ENCODE measurements around the gene DGLUCY.
"Not testable (repeated sequence)": the region's sequence is repeated elsewhere in the genome, so short reads cannot be mapped to it uniquely, and the experiment has no call there.

DGLUCY gene

DNA sequence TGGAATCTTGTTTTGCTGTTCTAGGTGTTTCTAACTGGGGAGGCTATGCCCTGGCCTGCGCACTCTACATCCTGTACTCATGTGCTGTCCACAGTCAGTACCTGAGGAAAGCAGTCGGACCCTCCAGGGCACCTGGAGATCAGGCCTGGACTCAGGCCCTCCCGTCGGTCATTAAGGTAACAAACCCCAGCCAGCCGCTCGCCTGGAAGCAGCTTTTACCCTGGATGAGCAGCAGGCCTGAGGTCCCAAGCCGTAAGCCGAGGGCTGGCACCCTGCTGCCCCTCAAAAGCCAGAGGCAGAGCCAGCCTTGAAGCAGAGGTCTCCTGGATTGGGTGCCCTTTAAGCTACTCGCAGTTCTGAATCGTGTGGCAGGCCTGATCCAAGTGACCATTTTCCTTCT lies 101.5 kb downstream of the DGLUCY start:
- no peak overlapping the region for H3K27ac Mint-ChIP-seq (ENCODE audit: low read depth)
- no peaks in the 10 kb centered on the region for H3K27me3 Mint-ChIP-seq
- ATAC-seq (replicated peaks; ENCODE audit: extremely low read depth, poor library complexity, severe bottlenecking) (no peak), DNase-seq (ENCODE audit: low spot score in 2 of 2) (no peak)
- peaks cover 34% of the 10 kb centered on the region for H3K36me3 Mint-ChIP-seq (ENCODE audit: insufficient read depth)
- no peaks in the 10 kb centered on the region for H3K9me3 Mint-ChIP-seq
- H3K4me1 Mint-ChIP-seq: no peaks in the 10 kb centered on the region
- no peak overlapping the region for H3K4me3 Mint-ChIP-seq

DNA sequence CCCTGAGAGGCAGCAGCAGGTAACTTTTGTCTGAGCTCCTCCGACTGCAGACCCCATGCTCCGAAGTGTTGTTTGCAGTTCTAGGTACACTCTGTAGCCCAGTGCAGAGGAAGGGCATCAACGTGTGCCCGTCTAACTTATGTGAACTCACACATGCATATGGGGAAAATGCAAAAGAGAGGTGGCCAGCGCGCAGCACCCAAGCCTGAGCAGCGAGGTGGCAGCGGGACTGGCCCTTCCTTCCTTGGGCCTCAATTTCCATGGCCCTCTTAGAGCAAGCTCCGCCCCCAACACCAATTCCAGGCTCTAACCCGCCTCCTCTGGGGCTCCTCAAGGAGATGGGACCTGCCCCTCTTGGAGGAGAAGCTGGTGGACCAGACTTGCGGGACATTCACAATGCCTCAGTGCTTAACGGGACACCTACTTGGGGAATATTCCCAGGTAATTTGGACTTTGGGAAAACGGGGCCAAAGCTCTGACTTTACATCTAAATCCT lies 102.9 kb downstream of the DGLUCY start:
- Mint-ChIP-seq H3K9me3 (no peaks in the 10 kb centered on the region), H3K4me1 (peaks cover 8% of the 10 kb centered on the region), H3K4me3 (no peak overlapping the region), H3K36me3 (ENCODE audit: insufficient read depth) (peaks cover 29% of the 10 kb centered on the region), H3K27me3 (no peaks in the 10 kb centered on the region), H3K27ac (ENCODE audit: low read depth) (no peak overlapping the region)
- DNase-seq (ENCODE audit: low spot score in 2 of 2) (no peak), ATAC-seq (replicated peaks; ENCODE audit: extremely low read depth, poor library complexity, severe bottlenecking) (no peak)

DNA sequence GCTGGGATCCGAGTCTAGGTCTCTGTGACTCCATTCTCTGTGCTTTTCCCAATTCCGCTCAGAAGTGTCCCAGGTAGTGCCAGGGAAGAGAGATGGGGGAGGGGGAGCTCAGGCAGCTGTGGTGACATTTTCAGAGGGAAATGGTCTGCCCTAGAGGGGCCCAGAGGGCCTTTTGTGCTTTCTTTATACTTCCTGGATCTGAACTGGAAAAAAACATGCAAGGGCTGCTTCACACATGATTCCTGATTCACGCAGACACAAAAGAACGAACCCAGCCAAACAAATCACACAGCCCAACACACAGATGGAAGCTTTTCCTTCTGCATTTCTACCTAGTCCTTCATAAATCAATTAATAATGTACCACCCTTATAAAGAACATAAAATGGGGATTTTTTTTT lies 104.1 kb downstream of the DGLUCY start:
- peaks cover 25% of the 10 kb centered on the region for H3K36me3 Mint-ChIP-seq (ENCODE audit: insufficient read depth)
- peaks cover 18% of the 10 kb centered on the region for H3K4me1 Mint-ChIP-seq
- DNase-seq (ENCODE audit: low spot score in 2 of 2): no peak
- no peak for ATAC-seq (replicated peaks; ENCODE audit: extremely low read depth, poor library complexity, severe bottlenecking)
- no peak overlapping the region for H3K4me3 Mint-ChIP-seq
- no peaks in the 10 kb centered on the region for H3K27me3 Mint-ChIP-seq
- H3K27ac Mint-ChIP-seq (ENCODE audit: low read depth): no peak overlapping the region
- H3K9me3 Mint-ChIP-seq: no peaks in the 10 kb centered on the region

DNA sequence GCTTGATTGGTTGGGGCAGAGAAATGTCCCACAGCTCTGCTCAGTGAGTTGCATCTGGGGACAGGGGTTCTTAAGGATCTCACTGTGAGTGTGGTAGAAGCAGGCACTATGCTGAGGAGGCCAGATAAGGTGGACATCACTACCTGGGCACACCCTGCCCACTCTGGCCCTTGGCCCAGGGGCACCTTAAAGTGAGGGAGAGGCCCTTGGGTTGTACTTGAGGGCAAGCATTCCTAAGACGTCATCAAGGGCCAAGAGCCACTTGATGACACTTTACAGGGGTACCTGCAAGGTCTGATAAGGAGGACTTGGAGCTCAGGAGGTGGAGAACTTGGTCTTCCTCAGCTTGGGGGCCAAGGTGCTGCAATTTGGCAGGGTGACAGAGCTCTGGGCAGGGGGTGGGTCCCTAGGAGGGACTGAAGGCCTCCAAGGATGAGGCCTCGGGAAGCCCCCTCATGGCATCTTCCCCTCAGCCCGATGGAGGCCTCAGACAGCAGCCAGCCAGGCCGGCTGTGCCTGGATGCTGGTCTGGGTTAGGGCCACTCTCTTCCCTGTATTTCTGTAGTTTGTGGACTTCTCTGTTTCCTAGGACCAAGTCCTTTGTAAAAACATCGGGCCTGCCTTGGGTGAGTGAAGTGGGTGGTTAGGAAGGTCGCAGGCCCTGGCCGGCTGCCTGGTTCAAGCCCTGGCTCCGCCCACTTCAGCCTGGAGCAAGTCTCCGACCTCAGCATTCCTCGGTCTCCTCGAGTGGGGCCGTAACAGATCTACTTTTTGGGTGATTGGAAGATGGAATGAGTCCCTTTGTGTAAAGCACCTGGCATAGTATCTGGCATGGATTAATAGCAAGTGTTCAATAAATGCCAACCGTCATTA lies 105.9 kb downstream of the DGLUCY start:
- no peak for DNase-seq (ENCODE audit: low spot score in 2 of 2)
- Mint-ChIP-seq H3K27ac (ENCODE audit: low read depth) (no peak overlapping the region), H3K36me3 (ENCODE audit: insufficient read depth) (peaks cover 19% of the 10 kb centered on the region), H3K27me3 (no peaks in the 10 kb centered on the region), H3K9me3 (no peaks in the 10 kb centered on the region), H3K4me3 (no peak overlapping the region), H3K4me1 (peaks cover 31% of the 10 kb centered on the region)
- ATAC-seq (replicated peaks; ENCODE audit: extremely low read depth, poor library complexity, severe bottlenecking): no peak

DNA sequence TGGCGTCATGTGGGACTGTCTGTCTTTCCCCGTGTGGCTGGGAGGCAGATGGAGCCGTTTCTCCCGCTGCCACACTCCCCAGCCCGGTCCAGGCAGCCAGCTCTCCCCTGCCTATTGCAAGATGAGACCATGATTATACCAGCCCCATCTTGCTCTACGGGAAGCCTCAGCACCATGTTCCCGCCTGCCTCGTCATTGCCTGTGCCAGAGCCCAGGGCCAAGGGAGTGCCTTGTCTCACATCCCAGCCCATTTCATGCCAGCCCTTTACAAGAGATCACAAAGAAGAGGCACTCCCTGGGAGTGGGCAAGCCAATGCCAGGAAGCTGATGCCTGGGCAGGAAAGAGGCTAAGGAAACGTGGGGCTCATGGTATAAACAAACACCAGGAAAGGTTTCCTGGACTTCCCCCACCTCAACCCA lies 106.7 kb downstream of the DGLUCY start:
- peaks cover 20% of the 10 kb centered on the region for H3K36me3 Mint-ChIP-seq (ENCODE audit: insufficient read depth)
- no peak overlapping the region for H3K4me3 Mint-ChIP-seq
- H3K4me1 Mint-ChIP-seq: peaks cover 37% of the 10 kb centered on the region
- ATAC-seq (replicated peaks; ENCODE audit: extremely low read depth, poor library complexity, severe bottlenecking) (no peak), DNase-seq (ENCODE audit: low spot score in 2 of 2) (no peak)
- no peaks in the 10 kb centered on the region for H3K27me3 Mint-ChIP-seq
- H3K9me3 Mint-ChIP-seq: no peaks in the 10 kb centered on the region
- peak overlapping the region; percentile 5 for H3K27ac Mint-ChIP-seq (ENCODE audit: low read depth)

DNA sequence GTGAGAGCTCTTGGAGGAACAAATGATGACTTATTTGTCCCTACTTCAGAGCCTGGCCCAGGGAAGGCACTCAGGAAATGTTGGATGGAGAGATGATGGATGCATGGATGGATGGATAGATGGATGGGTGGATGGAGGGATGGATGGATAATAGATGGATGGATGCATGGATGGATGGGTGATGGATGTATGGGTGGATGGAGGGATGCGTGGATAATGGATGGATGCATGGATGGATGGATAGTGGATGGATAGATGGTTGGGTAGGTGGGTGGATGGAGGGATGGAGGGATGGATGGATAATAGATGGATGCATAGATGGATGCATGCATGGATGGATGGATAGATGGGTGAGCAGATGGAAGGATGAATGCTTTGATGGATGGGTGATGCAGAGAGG lies 107.4 kb downstream of the DGLUCY start:
- Mint-ChIP-seq H3K9me3 (no peaks in the 10 kb centered on the region), H3K36me3 (ENCODE audit: insufficient read depth) (peaks cover 14% of the 10 kb centered on the region), H3K4me1 (peaks cover 44% of the 10 kb centered on the region), H3K4me3 (no peak overlapping the region), H3K27me3 (no peaks in the 10 kb centered on the region), H3K27ac (ENCODE audit: low read depth) (peak overlapping the region; percentile 5)
- DNase-seq (ENCODE audit: low spot score in 2 of 2) (no peak), ATAC-seq (replicated peaks; ENCODE audit: extremely low read depth, poor library complexity, severe bottlenecking) (no peak)

DNA sequence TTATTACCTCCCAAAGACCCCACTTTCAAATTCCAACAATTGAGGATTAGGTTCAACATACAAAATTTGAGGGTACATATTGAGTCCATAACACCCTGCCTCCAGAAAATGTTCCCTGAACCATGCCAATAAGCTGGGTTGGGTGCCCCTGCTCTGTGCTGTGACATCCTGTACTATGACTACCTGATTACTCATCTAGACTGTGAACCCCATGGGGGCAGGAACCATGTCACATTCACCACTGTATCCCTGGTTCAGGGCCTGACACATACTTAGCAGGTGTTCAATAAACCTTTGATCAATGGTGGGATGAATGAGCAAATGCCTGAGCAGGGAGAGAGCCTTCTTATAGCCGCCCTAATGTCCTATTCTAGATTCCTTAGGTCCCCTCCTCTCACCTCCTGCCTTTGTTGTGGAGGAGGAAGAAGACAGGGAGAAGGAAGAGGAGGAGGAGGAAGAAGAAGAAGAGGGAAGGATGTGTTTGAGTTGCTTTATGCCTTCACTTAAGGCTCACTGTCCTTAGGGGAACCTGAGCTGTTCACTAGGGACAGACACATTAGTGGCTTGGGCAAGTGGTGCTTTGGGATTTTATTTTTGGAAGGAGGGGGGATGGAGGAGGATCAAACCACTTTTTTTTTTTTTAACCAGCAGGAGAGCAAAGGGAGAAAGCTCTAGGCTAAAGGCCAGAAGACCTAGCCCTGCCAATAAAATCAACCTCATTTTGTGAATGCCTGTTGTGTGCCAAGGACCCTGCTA lies 109.3 kb downstream of the DGLUCY start:
- no peaks in the 10 kb centered on the region for H3K9me3 Mint-ChIP-seq
- no peak overlapping the region for H3K4me3 Mint-ChIP-seq
- no peaks in the 10 kb centered on the region for H3K27me3 Mint-ChIP-seq
- H3K36me3 Mint-ChIP-seq (ENCODE audit: insufficient read depth): peaks cover 16% of the 10 kb centered on the region
- DNase-seq (ENCODE audit: low spot score in 2 of 2): no peak
- peak overlapping the region; percentile 30 for H3K27ac Mint-ChIP-seq (ENCODE audit: low read depth)
- ATAC-seq (replicated peaks; ENCODE audit: extremely low read depth, poor library complexity, severe bottlenecking): no peak
- H3K4me1 Mint-ChIP-seq: peaks cover 63% of the 10 kb centered on the region

DNA sequence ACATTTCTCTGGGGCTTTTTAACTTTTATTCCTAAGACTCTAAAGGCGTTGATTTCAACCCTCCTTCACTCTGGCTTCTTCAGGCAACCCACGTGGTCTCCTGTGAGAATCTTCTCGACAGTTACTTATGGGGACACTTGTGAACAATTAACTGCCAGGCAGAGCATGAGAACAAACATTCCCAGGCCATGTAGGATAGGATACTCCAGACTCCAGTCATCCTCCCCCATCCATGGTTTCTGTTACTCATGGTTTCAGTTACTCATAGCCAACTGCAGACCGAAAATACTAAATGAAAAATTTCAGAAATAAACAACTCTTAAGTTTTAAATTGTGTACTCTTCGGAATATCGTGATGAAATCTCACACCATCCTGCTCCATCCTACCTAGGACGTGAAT lies 111.2 kb downstream of the DGLUCY start:
- DNase-seq (ENCODE audit: low spot score in 2 of 2) (no peak), ATAC-seq (replicated peaks; ENCODE audit: extremely low read depth, poor library complexity, severe bottlenecking) (no peak)
- Mint-ChIP-seq H3K9me3 (no peaks in the 10 kb centered on the region), H3K4me1 (peaks cover 81% of the 10 kb centered on the region), H3K27ac (ENCODE audit: low read depth) (peak overlapping the region; percentile 98), H3K36me3 (ENCODE audit: insufficient read depth) (peaks cover 27% of the 10 kb centered on the region), H3K27me3 (no peaks in the 10 kb centered on the region), H3K4me3 (peak overlapping the region; percentile 68)

DNA sequence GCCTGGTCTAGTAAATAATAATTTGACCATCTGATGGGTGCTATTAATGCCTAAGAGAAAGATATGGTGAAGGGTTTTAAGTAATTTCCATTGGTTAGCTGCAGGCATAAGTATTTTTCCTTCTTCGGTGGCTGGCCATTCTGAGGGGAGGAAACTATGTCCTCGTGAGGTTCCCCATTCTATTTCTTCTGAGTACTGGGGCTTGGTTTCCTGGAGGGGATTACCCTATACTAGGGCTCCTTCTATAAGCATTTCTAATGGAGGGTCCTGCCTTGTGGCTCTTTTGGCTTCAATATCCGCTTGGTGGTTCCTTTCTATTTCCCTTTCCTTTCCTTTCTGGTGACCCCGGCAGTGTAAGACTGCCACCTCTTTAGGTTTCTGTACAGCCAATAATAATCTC lies 112.5 kb downstream of the DGLUCY start:
- not testable (repeated sequence) for H3K27me3 Mint-ChIP-seq; ATAC-seq (replicated peaks; ENCODE audit: extremely low read depth, poor library complexity, severe bottlenecking); H3K9me3 Mint-ChIP-seq; DNase-seq (ENCODE audit: low spot score in 2 of 2)
- H3K36me3 Mint-ChIP-seq (ENCODE audit: insufficient read depth): peaks cover 27% of the 10 kb centered on the region
- peak overlapping the region; percentile 98 for H3K27ac Mint-ChIP-seq (ENCODE audit: low read depth)
- H3K4me1 Mint-ChIP-seq: peaks cover 88% of the 10 kb centered on the region
- H3K4me3 Mint-ChIP-seq: peak overlapping the region; percentile 68

DNA sequence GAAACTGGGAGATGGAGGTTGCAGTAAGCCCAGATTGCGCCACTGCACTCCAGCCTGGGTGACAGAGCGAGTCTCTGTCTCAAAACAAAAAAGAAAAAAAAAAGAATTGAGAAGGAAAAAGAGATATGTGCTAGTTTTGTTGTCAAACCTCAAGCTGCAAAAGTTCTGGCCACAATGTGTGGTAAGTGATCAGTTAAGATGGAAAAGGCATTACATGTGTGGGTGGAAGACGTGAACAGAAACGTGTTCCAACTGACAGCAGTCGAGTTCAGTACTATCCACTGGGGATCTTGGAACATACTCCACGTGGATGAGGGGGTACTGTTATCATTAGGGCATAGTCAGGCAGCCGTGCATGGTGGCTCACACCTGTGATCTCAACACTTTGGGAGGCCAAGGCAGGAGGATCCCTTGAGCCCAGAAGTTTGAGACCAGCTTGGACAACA lies 113.3 kb downstream of the DGLUCY start:
- no peak for ATAC-seq (replicated peaks; ENCODE audit: extremely low read depth, poor library complexity, severe bottlenecking)
- Mint-ChIP-seq H3K4me1 (peaks cover 88% of the 10 kb centered on the region), H3K27me3 (no peaks in the 10 kb centered on the region), H3K36me3 (ENCODE audit: insufficient read depth) (peaks cover 25% of the 10 kb centered on the region), H3K4me3 (peak overlapping the region; percentile 68), H3K27ac (ENCODE audit: low read depth) (peak overlapping the region; percentile 98), H3K9me3 (no peaks in the 10 kb centered on the region)
- no peak for DNase-seq (ENCODE audit: low spot score in 2 of 2)

DNA sequence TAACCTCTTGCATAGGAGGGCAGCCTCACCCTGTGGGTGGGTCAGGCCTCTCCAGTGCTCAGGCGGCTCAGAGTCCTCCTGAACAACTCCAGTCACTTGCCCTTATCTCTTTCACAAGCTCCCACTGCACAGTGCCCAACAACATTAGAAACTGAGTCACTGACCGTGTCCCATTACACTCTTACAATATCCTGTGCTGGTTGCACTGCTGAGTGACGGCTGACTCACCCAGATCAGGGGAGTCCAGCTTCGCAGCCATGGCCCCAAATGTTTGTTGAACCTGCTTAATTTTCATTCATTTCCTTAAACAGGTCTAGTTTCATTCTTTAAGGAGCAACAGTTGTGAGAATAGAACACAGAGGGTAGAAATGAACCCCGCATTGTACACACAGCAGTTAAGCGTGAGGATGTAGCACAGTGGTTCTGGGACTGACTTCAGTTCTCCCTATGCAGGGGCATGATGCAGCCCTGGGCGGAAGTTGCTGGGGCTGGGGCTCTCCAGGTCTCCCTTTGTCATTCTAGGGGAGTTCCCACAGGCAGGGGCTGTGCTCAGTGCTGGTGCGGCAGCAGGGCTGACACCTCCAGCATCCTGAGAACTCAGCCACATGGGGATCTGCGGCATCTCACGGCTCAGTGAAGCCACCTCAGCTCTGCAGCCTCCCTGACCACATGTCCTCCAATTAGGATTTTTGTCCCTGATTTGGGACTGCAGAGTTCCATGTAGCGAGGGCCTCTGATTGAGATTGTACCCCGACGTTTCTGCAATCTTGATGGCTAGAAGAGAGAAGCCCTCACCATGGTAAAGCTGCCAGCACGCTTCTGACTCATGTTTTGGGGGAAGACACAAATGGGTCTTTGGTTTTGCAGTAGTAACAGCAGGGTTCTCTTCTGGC lies 114.5 kb downstream of the DGLUCY start:
- no peaks in the 10 kb centered on the region for H3K9me3 Mint-ChIP-seq
- H3K27me3 Mint-ChIP-seq: no peaks in the 10 kb centered on the region
- H3K36me3 Mint-ChIP-seq (ENCODE audit: insufficient read depth): peaks cover 24% of the 10 kb centered on the region
- ATAC-seq (replicated peaks; ENCODE audit: extremely low read depth, poor library complexity, severe bottlenecking) (peak; percentile 82), DNase-seq (ENCODE audit: low spot score in 2 of 2) (peak in 1 of 2 donors; percentile 81)
- H3K4me1 Mint-ChIP-seq: peaks cover 84% of the 10 kb centered on the region
- H3K4me3 Mint-ChIP-seq: peak overlapping the region; percentile 68
- H3K27ac Mint-ChIP-seq (ENCODE audit: low read depth): peak overlapping the region; percentile 98

DNA sequence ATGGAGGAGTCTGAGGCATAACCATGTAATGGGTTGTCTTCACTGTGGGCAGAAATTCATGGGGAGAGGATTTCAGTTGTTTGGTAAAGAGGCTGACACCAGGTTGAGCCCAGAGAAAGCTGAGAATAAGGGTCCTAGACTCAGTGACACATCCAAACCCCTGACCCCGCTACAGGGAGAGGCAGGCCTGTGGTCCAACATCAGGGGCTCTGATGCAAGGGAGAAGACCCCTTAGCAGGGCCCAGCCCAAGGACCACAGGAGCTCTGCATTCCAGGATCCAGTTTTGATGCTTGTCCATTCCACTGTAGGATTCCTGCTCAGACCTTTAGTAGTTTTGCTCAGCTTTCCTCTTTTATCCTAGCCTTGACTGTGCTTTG lies 115.1 kb downstream of the DGLUCY start:
- peak overlapping the region; percentile 68 for H3K4me3 Mint-ChIP-seq
- no peaks in the 10 kb centered on the region for H3K27me3 Mint-ChIP-seq
- DNase-seq (ENCODE audit: low spot score in 2 of 2) (no peak), ATAC-seq (replicated peaks; ENCODE audit: extremely low read depth, poor library complexity, severe bottlenecking) (no peak)
- no peaks in the 10 kb centered on the region for H3K9me3 Mint-ChIP-seq
- peaks cover 23% of the 10 kb centered on the region for H3K36me3 Mint-ChIP-seq (ENCODE audit: insufficient read depth)
- H3K4me1 Mint-ChIP-seq: peaks cover 78% of the 10 kb centered on the region
- peak overlapping the region; percentile 98 for H3K27ac Mint-ChIP-seq (ENCODE audit: low read depth)

All from central memory CD8-positive, alpha-beta T cell (primary cell).